Cardiac muscle cell (in vitro differentiated cells and primary cell): Measurements from ENCODE around the gene MPZL1. TPM values are rescaled to one million over a fixed set of nuclear protein-coding genes. Genes with fewer than 3 reads are reported as not detected.

Source experiments
- DNase-seq, 2 donors: peaks; one replicate each; pipeline versions ENCODE4 v3.0.0 to v3.0.0-alpha.2; 2010 to 2017; ENCODE audit warnings: low read depth in 1 of 2, low spot score in 1 of 2
- H3K27ac ChIP-seq: fragments of 200-600 bp; sonication (generic); 2 replicates; pipeline ENCODE4 v1.5.1; 2016
- H3K27me3 ChIP-seq: fragments of 200-600 bp; sonication (generic); 2 replicates; pipeline ENCODE4 v1.6.0; 2016; ENCODE audit warnings: control low read depth
- H3K36me3 ChIP-seq: fragments of 200-600 bp; sonication (generic); 2 replicates; pipeline ENCODE4 v1.5.1; 2016; ENCODE audit warnings: control low read depth
- H3K4me1 ChIP-seq: fragments of 200-600 bp; sonication (generic); 2 replicates; pipeline ENCODE4 v1.8.1; 2017; ENCODE audit warnings: low read depth, mild to moderate bottlenecking, mixed run types
- H3K4me3 ChIP-seq: fragments of 200-600 bp; sonication (generic); 2 replicates; pipeline ENCODE4 v1.5.1; 2016; ENCODE audit warnings: mild to moderate bottlenecking
- H3K9me3 ChIP-seq: fragments of 200-600 bp; sonication (generic); 2 replicates; pipeline ENCODE4 v1.5.1; 2017; ENCODE audit warnings: low read depth, mild to moderate bottlenecking, control low read depth
- polyA plus RNA-seq: library from polyadenylated mRNA; unstranded; fragments of >200 nt; fragmentation: Nextera tagmentation; extraction: Ambion mirVana; gene quantifications from 2 replicates; pipeline ENCODE4 v1.2.1, GENCODE V29; 2016
- total RNA-seq: library from RNA; depleted of rRNA; stranded (reverse); fragments of >200 nt; gene quantifications from 2 replicates; pipeline ENCODE4 v1.2.3, GENCODE V29; 2016
- TF ChIP-seq, protein P1 (sequence below): IDR thresholded peaks from 2 replicates; pipeline ENCODE4 v1.5.1; 2012; ENCODE audit warnings: low read depth, mild to moderate bottlenecking, low read length

MPZL1 gene
- total and polyA plus RNA-seq, 2 experiments from 2014 or later, result 107 to 114 TPM

- Histone ChIP-seq H3K4me3 (no peak overlapping the region), H3K27me3 (no peaks in the 10 kb centered on the region), H3K27ac (no peak overlapping the region), H3K4me1 (no peaks in the 10 kb centered on the region), H3K9me3 (no peaks in the 10 kb centered on the region), H3K36me3 (peaks cover 31% of the 10 kb centered on the region)
- no peak for DNase-seq
- TF ChIP-seq, protein P1, sequence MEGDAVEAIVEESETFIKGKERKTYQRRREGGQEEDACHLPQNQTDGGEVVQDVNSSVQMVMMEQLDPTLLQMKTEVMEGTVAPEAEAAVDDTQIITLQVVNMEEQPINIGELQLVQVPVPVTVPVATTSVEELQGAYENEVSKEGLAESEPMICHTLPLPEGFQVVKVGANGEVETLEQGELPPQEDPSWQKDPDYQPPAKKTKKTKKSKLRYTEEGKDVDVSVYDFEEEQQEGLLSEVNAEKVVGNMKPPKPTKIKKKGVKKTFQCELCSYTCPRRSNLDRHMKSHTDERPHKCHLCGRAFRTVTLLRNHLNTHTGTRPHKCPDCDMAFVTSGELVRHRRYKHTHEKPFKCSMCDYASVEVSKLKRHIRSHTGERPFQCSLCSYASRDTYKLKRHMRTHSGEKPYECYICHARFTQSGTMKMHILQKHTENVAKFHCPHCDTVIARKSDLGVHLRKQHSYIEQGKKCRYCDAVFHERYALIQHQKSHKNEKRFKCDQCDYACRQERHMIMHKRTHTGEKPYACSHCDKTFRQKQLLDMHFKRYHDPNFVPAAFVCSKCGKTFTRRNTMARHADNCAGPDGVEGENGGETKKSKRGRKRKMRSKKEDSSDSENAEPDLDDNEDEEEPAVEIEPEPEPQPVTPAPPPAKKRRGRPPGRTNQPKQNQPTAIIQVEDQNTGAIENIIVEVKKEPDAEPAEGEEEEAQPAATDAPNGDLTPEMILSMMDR, result no peak
Observed at GRCh38 chr1:167776616-167777268, 55.0 kb downstream of the MPZL1 start.

DNA sequence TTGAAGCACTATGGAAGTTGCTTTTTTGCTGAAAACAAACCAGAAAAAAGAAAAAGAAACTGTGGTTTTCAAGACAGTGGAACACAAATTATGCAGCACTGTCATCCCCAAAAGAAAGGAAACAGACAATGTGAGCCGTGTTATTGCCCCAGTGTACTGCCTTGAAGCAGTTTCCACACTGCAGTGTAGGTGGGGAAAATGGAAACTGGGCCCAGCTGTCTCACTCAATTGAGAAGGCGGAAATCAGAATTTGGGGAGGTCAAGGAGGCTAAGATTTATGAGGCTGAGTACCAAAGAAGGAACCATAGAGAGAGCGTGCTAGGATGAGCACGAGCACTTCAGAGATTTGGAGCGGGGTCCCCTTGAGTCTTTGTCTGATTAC is 55.5 kb downstream of the MPZL1 start:
- TF ChIP-seq, protein P1, result no peak
- H3K9me3 ChIP-seq, result no peaks in the 10 kb centered on the region
- no peaks in the 10 kb centered on the region for H3K27me3 ChIP-seq
- H3K4me1 ChIP-seq, result no peaks in the 10 kb centered on the region
- peaks cover 28% of the 10 kb centered on the region for H3K36me3 ChIP-seq
- H3K4me3 ChIP-seq, result no peak overlapping the region
- DNase-seq, result no peak
- H3K27ac ChIP-seq, result no peak overlapping the region

DNA sequence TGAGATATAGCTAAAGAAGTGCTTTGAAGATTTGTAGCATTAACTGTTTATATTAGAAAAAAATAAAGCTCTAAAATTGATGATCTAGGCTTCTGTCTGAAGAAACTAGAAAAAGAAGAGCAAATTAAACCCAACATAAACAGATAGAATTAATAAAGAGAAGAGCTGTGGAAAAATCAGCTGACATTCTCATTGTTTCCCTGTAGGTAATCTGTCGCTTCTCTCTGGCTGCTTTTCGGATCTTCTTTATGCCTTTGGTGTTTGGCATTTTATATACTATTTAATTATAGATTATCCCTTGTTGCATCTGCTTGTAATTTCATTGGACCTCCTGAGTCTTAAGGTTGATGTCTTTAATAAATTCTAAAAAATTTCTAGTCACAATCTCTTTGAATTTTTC is 59.8 kb downstream of the MPZL1 start:
- H3K27me3 ChIP-seq, result no peaks in the 10 kb centered on the region
- no peaks in the 10 kb centered on the region for H3K4me1 ChIP-seq
- no peak for DNase-seq
- H3K36me3 ChIP-seq, result peaks cover 18% of the 10 kb centered on the region
- H3K9me3 ChIP-seq, result no peaks in the 10 kb centered on the region
- no peak overlapping the region for H3K4me3 ChIP-seq
- no peak overlapping the region for H3K27ac ChIP-seq
- TF ChIP-seq, protein P1, result no peak

- no peak for DNase-seq
- Histone ChIP-seq H3K27ac (no peak overlapping the region), H3K4me3 (no peak overlapping the region), H3K9me3 (no peaks in the 10 kb centered on the region), H3K4me1 (no peaks in the 10 kb centered on the region), H3K36me3 (peaks cover 14% of the 10 kb centered on the region), H3K27me3 (no peaks in the 10 kb centered on the region)
- TF ChIP-seq, protein P1, result no peak
Observed at GRCh38 chr1:167782946-167783345, 61.2 kb downstream of the MPZL1 start.

DNA sequence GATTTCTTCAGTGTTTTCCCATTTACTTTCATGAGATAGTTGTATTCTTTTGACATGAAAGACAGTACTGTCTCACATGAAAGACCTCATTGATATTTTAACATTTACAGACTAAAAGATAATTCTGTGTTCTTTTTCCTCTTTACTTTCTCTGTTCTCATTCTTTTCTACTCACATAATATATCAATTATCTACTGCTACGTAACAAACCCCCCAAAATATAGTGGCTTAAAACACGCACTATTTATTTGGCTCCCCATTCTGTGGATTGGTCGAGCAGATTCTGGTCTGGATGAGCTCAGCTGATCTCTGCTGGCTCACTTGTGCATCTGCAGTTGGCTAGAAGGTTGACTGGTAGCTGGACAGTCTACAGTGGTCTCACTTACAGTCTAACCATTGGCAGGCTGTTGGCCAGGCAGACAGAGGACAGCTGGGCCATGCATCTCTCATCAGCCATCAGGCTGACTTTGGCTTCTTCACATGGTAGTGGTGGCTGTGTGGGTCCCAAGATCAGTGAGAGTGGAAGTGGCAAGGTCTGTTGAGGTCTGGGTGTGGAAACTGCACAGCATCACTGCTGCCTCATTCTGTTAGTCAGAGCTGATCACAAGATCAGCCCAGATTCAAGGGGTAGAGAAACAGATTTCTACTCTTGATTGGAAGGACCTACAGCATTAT is 63.2 kb downstream of the MPZL1 start:
- Histone ChIP-seq H3K27ac (no peak overlapping the region), H3K4me1 (no peaks in the 10 kb centered on the region), H3K4me3 (no peak overlapping the region), H3K27me3 (no peaks in the 10 kb centered on the region), H3K36me3 (peaks cover 16% of the 10 kb centered on the region), H3K9me3 (no peaks in the 10 kb centered on the region)
- no peak for DNase-seq
- TF ChIP-seq, protein P1, result no peak
